ENCODE measurements around the gene SLC35G2.

DNA sequence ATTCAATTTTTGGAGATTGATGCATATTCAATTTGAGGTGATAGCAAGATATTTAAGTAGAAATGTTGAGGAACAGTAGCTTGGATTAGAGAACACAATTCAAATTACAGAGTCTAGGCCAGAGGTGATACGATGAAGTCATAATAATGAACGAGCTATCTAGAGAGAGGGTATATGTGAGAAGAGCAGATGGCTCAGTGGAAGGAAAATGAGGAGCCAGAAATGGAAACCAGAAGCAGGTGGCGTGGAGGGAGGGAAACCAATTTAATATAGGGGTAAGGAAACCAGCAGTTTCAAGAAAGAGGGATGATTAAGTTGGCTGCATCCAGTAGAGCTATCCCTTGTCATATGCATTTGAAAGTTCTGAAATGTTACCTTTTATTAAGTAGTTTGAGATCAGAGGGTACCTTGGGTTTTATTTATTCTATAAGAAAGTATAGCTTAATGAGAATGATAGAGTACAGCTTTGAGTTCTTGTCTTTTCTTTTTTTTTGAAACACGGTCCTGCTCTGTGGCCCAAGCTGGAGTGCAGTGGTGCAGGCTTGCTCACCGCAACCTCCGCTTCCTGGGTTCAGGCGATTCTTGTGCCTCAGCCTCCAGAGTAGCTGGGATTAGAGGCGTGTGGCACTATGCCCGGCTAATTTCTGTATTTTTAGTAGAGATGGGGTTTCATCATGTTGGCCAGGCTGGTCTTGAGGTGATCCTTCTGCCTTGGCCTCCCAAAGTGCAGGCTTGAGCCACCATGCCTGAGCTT is 65.2 kb downstream of the SLC35G2 start:
- TF ChIP-seq, protein P1, sequence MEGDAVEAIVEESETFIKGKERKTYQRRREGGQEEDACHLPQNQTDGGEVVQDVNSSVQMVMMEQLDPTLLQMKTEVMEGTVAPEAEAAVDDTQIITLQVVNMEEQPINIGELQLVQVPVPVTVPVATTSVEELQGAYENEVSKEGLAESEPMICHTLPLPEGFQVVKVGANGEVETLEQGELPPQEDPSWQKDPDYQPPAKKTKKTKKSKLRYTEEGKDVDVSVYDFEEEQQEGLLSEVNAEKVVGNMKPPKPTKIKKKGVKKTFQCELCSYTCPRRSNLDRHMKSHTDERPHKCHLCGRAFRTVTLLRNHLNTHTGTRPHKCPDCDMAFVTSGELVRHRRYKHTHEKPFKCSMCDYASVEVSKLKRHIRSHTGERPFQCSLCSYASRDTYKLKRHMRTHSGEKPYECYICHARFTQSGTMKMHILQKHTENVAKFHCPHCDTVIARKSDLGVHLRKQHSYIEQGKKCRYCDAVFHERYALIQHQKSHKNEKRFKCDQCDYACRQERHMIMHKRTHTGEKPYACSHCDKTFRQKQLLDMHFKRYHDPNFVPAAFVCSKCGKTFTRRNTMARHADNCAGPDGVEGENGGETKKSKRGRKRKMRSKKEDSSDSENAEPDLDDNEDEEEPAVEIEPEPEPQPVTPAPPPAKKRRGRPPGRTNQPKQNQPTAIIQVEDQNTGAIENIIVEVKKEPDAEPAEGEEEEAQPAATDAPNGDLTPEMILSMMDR (conservative IDR thresholded peaks at IDR 0.05; ENCODE audit: low read depth, low read length): no peak
- TF ChIP-seq EZH2 (IDR thresholded peaks at IDR 0.05; ENCODE audit: borderline replicate concordance, low read depth, low read length, poor library complexity, severe bottlenecking): no peak
